OCI-LY1 (cell line): Measurements from ENCODE around the gene HNRNPC.

Experiments used
- EZH2 ChIP-seq: fragments of 200-600 bp; sonication (generic), shearing (Covaris generic); IDR thresholded peaks from 2 replicates; pipeline ENCODE4 v1.8.0; 2017; ENCODE audit warnings: borderline replicate concordance, mixed run types, mild to moderate bottlenecking, antibody characterized with exemption, low read length, moderate library complexity, mixed read lengths
- TF ChIP-seq, protein P1 (sequence below): fragments of 200-600 bp; sonication (generic), shearing (Covaris generic); IDR thresholded peaks from 2 replicates; pipeline ENCODE4 v1.5.1; 2017; ENCODE audit warnings: mild to moderate bottlenecking, antibody characterized with exemption, low read length, moderate library complexity, mixed read lengths

DNA sequence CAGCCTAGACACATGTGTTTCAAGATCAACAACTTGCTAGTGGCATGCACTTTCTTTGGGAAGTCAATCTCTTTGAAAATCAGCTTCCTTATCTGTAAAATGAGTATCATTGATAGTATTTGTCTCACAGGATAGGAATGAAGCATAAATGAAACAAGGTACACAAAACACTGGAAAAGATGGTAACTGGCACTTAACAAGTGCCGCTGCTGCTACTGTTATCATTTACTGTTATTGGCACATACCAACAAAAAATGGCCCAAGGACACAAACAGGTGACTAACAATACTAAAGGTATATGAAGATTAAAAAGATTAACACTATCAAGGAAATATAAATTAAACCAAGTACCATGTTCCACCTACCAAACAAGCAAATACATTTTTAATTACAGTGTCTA is 20.9 kb downstream of the HNRNPC start:
- TF ChIP-seq EZH2 = no peak
- TF ChIP-seq, protein P1, sequence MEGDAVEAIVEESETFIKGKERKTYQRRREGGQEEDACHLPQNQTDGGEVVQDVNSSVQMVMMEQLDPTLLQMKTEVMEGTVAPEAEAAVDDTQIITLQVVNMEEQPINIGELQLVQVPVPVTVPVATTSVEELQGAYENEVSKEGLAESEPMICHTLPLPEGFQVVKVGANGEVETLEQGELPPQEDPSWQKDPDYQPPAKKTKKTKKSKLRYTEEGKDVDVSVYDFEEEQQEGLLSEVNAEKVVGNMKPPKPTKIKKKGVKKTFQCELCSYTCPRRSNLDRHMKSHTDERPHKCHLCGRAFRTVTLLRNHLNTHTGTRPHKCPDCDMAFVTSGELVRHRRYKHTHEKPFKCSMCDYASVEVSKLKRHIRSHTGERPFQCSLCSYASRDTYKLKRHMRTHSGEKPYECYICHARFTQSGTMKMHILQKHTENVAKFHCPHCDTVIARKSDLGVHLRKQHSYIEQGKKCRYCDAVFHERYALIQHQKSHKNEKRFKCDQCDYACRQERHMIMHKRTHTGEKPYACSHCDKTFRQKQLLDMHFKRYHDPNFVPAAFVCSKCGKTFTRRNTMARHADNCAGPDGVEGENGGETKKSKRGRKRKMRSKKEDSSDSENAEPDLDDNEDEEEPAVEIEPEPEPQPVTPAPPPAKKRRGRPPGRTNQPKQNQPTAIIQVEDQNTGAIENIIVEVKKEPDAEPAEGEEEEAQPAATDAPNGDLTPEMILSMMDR = no peak
